Activated B cell treated with CpG ODN at 0.5 μM for 24 hours (primary cell): Measurements from ENCODE around the gene USP3. TPM values are rescaled to one million over a fixed set of nuclear protein-coding genes. Genes with fewer than 3 reads are reported as not detected.

Experiments
- ATAC-seq: fragments of 200-7000 bp; cut with Tn5 transposase; one replicate; pipeline ENCODE4 v1.10.0; 2021; ENCODE audit warnings: low read depth, mild to moderate bottlenecking, moderate library complexity
- CTCF ChIA-PET: fragments of 350-600 bp; sonication (Branson Sonifier 250); formaldehyde crosslinking; loops from one replicate; lab custom pipeline; 2021; ENCODE audit warnings: antibody characterized with exemption; lab: Charles Lee
- POLR2A ChIA-PET: fragments of 350-600 bp; sonication (Branson Sonifier 250); formaldehyde crosslinking; loops from one replicate; lab custom pipeline; 2021; ENCODE audit warnings: antibody characterized with exemption; lab: Charles Lee
- DNase-seq: peaks from one replicate; pipeline ENCODE4 v3.0.0; 2022
- H3K27ac Mint-ChIP-seq: one replicate; pipeline ENCODE4 v1.8.0; 2020; ENCODE audit warnings: mixed read lengths
- H3K27me3 Mint-ChIP-seq: one replicate; pipeline ENCODE4 v1.8.0; 2021; ENCODE audit warnings: mixed read lengths
- H3K36me3 Mint-ChIP-seq: one replicate; pipeline ENCODE4 v1.8.0; 2021; ENCODE audit warnings: low read depth, mixed read lengths
- H3K4me1 Mint-ChIP-seq: one replicate; pipeline ENCODE4 v1.8.0; 2021; ENCODE audit warnings: mixed read lengths
- H3K4me3 Mint-ChIP-seq: one replicate; pipeline ENCODE4 v1.8.0; 2020; ENCODE audit warnings: mild to moderate bottlenecking, mixed read lengths
- H3K9me3 Mint-ChIP-seq: one replicate; pipeline ENCODE4 v1.8.0; 2020; ENCODE audit warnings: mixed read lengths
- CTCF ChIP-seq: fragments of 200-600 bp; IDR thresholded peaks from one replicate; pipeline ENCODE4 v1.8.0; 2022; ENCODE audit warnings: antibody characterized with exemption, mild to moderate bottlenecking
- intact Hi-C: fragments of 100-400 bp; cut with micrococcal nuclease; formaldehyde crosslinking; loops from one replicate; pipeline ENCODE4 v1.15.1; 2024
- total RNA-seq: library from RNA; stranded (reverse); gene quantifications from 2 replicates; pipeline ENCODE4 v1.2.3, GENCODE V29; 2022

Gene USP3
- total RNA-seq, 1 donor from 2014 or later: 110 TPM

- ChIA-PET POLR2A (interaction anchor here (2.0 kb wide), 1 partner anchor 19 kb away, joined by 5 read pairs; no protein-coding TSS in a partner anchor), CTCF (no interaction called here)
- Mint-ChIP-seq H3K27me3 (no peaks in the 10 kb centered on the region), H3K9me3 (no peaks in the 10 kb centered on the region), H3K4me1 (peaks cover 93% of the 10 kb centered on the region), H3K36me3 (peaks cover 24% of the 10 kb centered on the region), H3K27ac (no peak overlapping the region), H3K4me3 (no peak overlapping the region)
- TF ChIP-seq CTCF: no peak
- no peak for ATAC-seq
- DNase-seq: no peak
- intact Hi-C loops: no loop called here
Observed at GRCh38 chr15:63524316-63525015, 20.1 kb downstream of the USP3 start.

DNA sequence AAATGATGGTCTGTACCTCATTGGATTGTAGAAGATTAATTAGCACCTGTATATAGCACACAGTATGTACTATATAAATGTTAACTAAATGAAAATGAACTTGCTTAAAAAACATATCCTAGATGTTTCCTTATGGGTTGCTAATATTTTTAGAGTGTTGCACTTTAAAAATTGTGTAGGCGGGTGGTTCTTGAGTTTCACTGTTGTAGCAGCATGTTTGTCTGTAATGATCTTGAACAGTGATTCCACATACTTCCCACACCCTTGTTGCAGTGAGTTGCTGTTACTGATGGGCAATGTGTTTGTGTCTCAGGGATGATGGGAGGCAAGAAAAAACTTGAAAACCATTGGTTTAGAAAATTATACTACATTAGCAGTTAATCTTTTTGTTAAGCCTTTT, 22.0 kb downstream of the USP3 start:
- peaks cover 96% of the 10 kb centered on the region for H3K4me1 Mint-ChIP-seq
- no peak for TF ChIP-seq CTCF
- H3K27me3 Mint-ChIP-seq: no peaks in the 10 kb centered on the region
- POLR2A ChIA-PET: no interaction called here
- intact Hi-C loops: no loop called here
- DNase-seq (no peak), ATAC-seq (no peak)
- H3K36me3 Mint-ChIP-seq: peaks cover 25% of the 10 kb centered on the region
- CTCF ChIA-PET: no interaction called here
- no peak overlapping the region for H3K4me3 Mint-ChIP-seq
- H3K27ac Mint-ChIP-seq: no peak overlapping the region
- no peaks in the 10 kb centered on the region for H3K9me3 Mint-ChIP-seq

DNA sequence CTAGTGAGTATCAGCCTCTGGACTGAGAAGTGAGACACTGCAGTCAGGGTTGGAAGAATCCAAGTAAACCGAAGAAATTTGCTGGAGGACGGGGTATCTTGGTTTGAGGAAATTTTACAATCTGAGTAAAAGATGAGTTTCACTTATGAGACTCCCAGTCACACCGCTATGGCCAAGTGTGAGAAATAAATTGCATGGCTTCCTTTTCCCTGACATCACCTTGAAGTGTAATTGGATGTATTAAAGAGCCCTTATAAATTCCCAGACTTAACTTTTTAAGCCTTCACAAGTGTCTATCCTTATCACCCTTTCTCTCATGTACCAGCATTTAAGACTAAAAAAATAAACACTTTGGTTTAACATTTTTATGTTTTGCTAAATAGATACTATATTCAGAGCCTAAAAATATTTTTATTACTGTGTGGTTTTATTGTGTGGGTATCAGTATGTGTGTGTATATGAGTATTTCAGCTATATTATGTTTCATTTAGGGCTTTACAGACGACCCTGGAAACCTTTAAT, 23.8 kb downstream of the USP3 start:
- Mint-ChIP-seq H3K27me3 (no peaks in the 10 kb centered on the region), H3K36me3 (peaks cover 31% of the 10 kb centered on the region), H3K4me3 (no peak overlapping the region), H3K4me1 (peaks cover 97% of the 10 kb centered on the region), H3K27ac (no peak overlapping the region), H3K9me3 (no peaks in the 10 kb centered on the region)
- ChIA-PET CTCF (no interaction called here), POLR2A (interaction anchor here (0.5 kb wide), 1 partner anchor 16 kb away, joined by 3 read pairs; no protein-coding TSS in a partner anchor)
- TF ChIP-seq CTCF: no peak
- no peak for ATAC-seq
- intact Hi-C loops: no loop called here
- no peak for DNase-seq

GRCh38 chr15:63530235-63530634, 25.8 kb downstream of the USP3 start:
- H3K4me1 Mint-ChIP-seq: peaks cover 95% of the 10 kb centered on the region
- H3K4me3 Mint-ChIP-seq: no peak overlapping the region
- no peak for ATAC-seq
- H3K9me3 Mint-ChIP-seq: no peaks in the 10 kb centered on the region
- intact Hi-C loops: loop anchor here (2.0 kb wide), 1 partner anchor 21 kb away; no protein-coding TSS in a partner anchor
- H3K36me3 Mint-ChIP-seq: peaks cover 34% of the 10 kb centered on the region
- H3K27me3 Mint-ChIP-seq: no peaks in the 10 kb centered on the region
- POLR2A ChIA-PET: interaction anchor here (0.5 to 4.2 kb wide), 5 partner anchors 12 to 349 kb away, joined by 3 to 16 read pairs (median 4); partner anchors contain the start of gene USP3
- no peak for TF ChIP-seq CTCF
- no peak for DNase-seq
- CTCF ChIA-PET: interaction anchor here (1.1 to 1.4 kb wide), 2 partner anchors 11 to 25 kb away, joined by 6 to 7 read pairs; no protein-coding TSS in a partner anchor
- peak overlapping the region; percentile 15 for H3K27ac Mint-ChIP-seq

DNA sequence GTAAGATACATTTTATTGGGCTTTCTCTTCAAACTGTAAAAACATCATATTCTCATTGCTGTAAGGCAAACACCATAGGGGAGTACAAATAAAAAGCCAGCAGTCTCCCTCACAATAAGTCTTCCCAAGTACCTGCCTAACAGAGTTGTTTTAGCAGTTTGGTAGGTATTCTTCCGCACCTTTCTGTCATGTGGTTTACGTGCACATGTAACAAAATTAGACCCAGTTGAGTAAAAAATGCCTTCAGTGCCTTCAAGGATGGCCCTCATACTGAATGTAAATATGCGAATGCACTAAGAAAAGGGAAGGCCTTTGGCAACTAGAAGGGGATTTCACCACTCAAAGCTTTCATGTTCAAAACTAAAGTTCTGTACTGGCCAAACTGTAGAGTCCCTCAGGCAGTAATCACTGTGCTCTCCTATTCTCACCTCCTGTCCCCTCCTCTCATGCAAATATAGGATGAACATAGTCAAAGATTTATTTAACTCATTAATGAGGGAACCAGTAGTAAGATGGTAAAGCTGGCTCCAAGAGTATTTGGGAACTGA, 26.4 kb downstream of the USP3 start:
- no peak for TF ChIP-seq CTCF
- peak overlapping the region; percentile 12 for H3K4me3 Mint-ChIP-seq
- CTCF ChIA-PET: interaction anchor here (0.9 to 1.4 kb wide), 3 partner anchors 11 to 25 kb away, joined by 3 to 7 read pairs (median 6); no protein-coding TSS in a partner anchor
- H3K9me3 Mint-ChIP-seq: no peaks in the 10 kb centered on the region
- DNase-seq (no peak), ATAC-seq (peak; percentile 78)
- no peaks in the 10 kb centered on the region for H3K27me3 Mint-ChIP-seq
- POLR2A ChIA-PET: interaction anchor here (0.5 to 4.2 kb wide), 7 partner anchors 11 to 26 kb away, joined by 3 to 16 read pairs (median 4); partner anchors contain the start of gene USP3
- H3K36me3 Mint-ChIP-seq: peaks cover 37% of the 10 kb centered on the region
- H3K27ac Mint-ChIP-seq: peak overlapping the region; percentile 54
- H3K4me1 Mint-ChIP-seq: peaks cover 96% of the 10 kb centered on the region
- intact Hi-C loops: loop anchor here (1.0 to 2.0 kb wide), 2 partner anchors 12 to 22 kb away; no protein-coding TSS in a partner anchor
